ELF-1 (cell line): ENCODE results near the gene RPL39L.
"Not testable (repeated sequence)": the region's sequence is repeated elsewhere in the genome, so short reads cannot be mapped to it uniquely, and the experiment has no call there.

Source experiments
- DNase-seq: peaks from one replicate; pipeline ENCODE4 v3.0.0-alpha.2; 2016; ENCODE audit warnings: low read depth, low spot score

RPL39L gene

GRCh38 chr3:187139895-187140253 lies 578 bp upstream of the RPL39L start:
- DNase-seq = no peak

- no peak for DNase-seq
Observed at GRCh38 chr3:187136936-187137335, 2.4 kb downstream of the RPL39L start.

GRCh38 chr3:187136337-187136736 lies 3.0 kb downstream of the RPL39L start:
- DNase-seq = no peak

GRCh38 chr3:187135172-187135690 lies 4.1 kb downstream of the RPL39L start:
- DNase-seq = not testable (repeated sequence)

GRCh38 chr3:187133181-187133580 lies 6.1 kb downstream of the RPL39L start:
- not testable (repeated sequence) for DNase-seq

GRCh38 chr3:187132666-187133065 lies 6.6 kb downstream of the RPL39L start:
- peak; percentile 9 for DNase-seq

- DNase-seq = no peak
Observed at GRCh38 chr3:187131981-187132380, 7.3 kb downstream of the RPL39L start.

GRCh38 chr3:187130346-187131066 lies 8.8 kb downstream of the RPL39L start:
- no peak for DNase-seq

GRCh38 chr3:187125319-187126031 lies 13.8 kb downstream of the RPL39L start:
- no peak for DNase-seq

GRCh38 chr3:187122261-187122660 lies 17.0 kb downstream of the RPL39L start:
- DNase-seq = no peak

- no peak for DNase-seq
Observed at GRCh38 chr3:187120326-187120725, 19.0 kb downstream of the RPL39L start.

GRCh38 chr3:187114511-187114910 lies 24.8 kb downstream of the RPL39L start:
- DNase-seq = no peak

- DNase-seq = peak; percentile 12
Observed at GRCh38 chr3:187112934-187113793, 26.1 kb downstream of the RPL39L start.

GRCh38 chr3:187110156-187110555 lies 29.1 kb downstream of the RPL39L start:
- no peak for DNase-seq

- DNase-seq = no peak
Observed at GRCh38 chr3:187107989-187108388, 31.3 kb downstream of the RPL39L start.

- no peak for DNase-seq
Observed at GRCh38 chr3:187105700-187106099, 33.6 kb downstream of the RPL39L start.

GRCh38 chr3:187104933-187105332 lies 34.4 kb downstream of the RPL39L start:
- DNase-seq = no peak

- no peak for DNase-seq
Observed at GRCh38 chr3:187104342-187104741, 35.0 kb downstream of the RPL39L start.

GRCh38 chr3:187103251-187103650 lies 36.0 kb downstream of the RPL39L start:
- DNase-seq = no peak

GRCh38 chr3:187102073-187102634 lies 37.1 kb downstream of the RPL39L start:
- DNase-seq = no peak

- DNase-seq = peak; percentile 34
Observed at GRCh38 chr3:187101184-187102072, 37.9 kb downstream of the RPL39L start.
